WTC11 (cell line): Measurements from ENCODE around the gene AQP5.

Experiments
- CBFB ChIP-seq: sonication (generic); formaldehyde crosslinking; IDR thresholded peaks from 2 replicates; pipeline ENCODE4 v1.8.1; 2022; ENCODE audit warnings: mild to moderate bottlenecking, low read depth, missing genetic modification reagents
- CREM ChIP-seq: sonication (generic); formaldehyde crosslinking; IDR thresholded peaks from 2 replicates; pipeline ENCODE4 v1.8.1; 2022; ENCODE audit warnings: mild to moderate bottlenecking, missing genetic modification reagents, moderate library complexity
- JUN ChIP-seq: sonication (generic); formaldehyde crosslinking; IDR thresholded peaks from 2 replicates; pipeline ENCODE4 v1.8.0; 2023; ENCODE audit warnings: mild to moderate bottlenecking, missing genetic modification reagents
- RELA ChIP-seq: sonication (generic); formaldehyde crosslinking; IDR thresholded peaks from 2 replicates; pipeline ENCODE4 v1.8.1; 2022; ENCODE audit warnings: missing genetic modification reagents, mild to moderate bottlenecking, borderline replicate concordance
- SP1 ChIP-seq: sonication (generic); formaldehyde crosslinking; conservative IDR thresholded peaks from 2 replicates; pipeline ENCODE4 v1.8.1; 2022; ENCODE audit warnings: missing genetic modification reagents
- TP53 ChIP-seq: sonication (generic); formaldehyde crosslinking; IDR thresholded peaks from 2 replicates; pipeline ENCODE4 v1.8.1; 2023; ENCODE audit warnings: mild to moderate bottlenecking, missing genetic modification reagents
- ZNF263 ChIP-seq: sonication (generic); formaldehyde crosslinking; IDR thresholded peaks from 2 replicates; pipeline ENCODE4 v1.8.1; 2022; ENCODE audit warnings: low read depth, mild to moderate bottlenecking, moderate library complexity, missing genetic modification reagents
- TF ChIP-seq, protein P1 (sequence below): fragments of 200-600 bp; IDR thresholded peaks from 2 replicates; pipeline ENCODE4 v1.8.0; 2022; ENCODE audit warnings: antibody characterized with exemption
- TF ChIP-seq, protein P2 (sequence below): sonication (generic); formaldehyde crosslinking; IDR thresholded peaks from 2 replicates; pipeline ENCODE4 v1.8.0; 2022; ENCODE audit warnings: mild to moderate bottlenecking, missing genetic modification reagents
- TF ChIP-seq, protein P3 (sequence below): sonication (generic); formaldehyde crosslinking; IDR thresholded peaks from 2 replicates; pipeline ENCODE4 v1.8.1; 2023; ENCODE audit warnings: mild to moderate bottlenecking, moderate library complexity, missing genetic modification reagents
- TF ChIP-seq, protein P4 (sequence below): sonication (generic); formaldehyde crosslinking; IDR thresholded peaks from 2 replicates; pipeline ENCODE4 v1.8.1; 2022; ENCODE audit warnings: low read depth, mild to moderate bottlenecking, moderate library complexity, missing genetic modification reagents, borderline replicate concordance

DNA sequence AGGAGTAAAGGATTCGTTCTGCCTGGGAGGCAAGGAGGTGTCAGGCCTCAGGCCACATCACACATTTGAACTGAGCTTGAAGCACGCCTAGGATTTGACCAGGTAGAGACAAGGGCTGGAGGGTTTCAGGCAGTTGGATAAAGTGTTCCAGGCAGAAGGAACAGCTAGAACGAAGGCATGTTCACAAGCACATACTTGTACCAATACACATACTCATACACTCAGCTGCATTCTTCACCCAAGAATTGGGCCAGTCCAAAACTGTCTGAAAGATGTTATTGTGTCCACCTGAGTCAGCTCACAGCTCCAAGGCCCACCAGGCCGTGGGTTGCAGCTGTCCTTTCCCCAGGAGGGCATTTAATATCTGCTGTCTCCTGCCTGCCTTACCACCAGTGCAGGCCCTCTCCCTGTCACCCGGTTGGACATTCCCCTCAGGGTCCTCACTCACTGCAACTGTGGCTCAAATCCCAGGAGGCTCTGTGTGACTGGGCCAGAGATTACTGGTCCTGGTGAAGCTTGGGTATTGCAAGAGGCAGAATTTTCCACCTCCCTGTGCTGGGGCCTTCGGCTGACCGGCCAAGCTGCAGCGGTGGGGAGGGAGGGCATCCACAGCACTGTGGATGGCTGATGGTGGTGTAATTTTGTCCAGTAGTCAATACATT, 23.9 kb upstream of the AQP5 start:
- TF ChIP-seq, protein P1, sequence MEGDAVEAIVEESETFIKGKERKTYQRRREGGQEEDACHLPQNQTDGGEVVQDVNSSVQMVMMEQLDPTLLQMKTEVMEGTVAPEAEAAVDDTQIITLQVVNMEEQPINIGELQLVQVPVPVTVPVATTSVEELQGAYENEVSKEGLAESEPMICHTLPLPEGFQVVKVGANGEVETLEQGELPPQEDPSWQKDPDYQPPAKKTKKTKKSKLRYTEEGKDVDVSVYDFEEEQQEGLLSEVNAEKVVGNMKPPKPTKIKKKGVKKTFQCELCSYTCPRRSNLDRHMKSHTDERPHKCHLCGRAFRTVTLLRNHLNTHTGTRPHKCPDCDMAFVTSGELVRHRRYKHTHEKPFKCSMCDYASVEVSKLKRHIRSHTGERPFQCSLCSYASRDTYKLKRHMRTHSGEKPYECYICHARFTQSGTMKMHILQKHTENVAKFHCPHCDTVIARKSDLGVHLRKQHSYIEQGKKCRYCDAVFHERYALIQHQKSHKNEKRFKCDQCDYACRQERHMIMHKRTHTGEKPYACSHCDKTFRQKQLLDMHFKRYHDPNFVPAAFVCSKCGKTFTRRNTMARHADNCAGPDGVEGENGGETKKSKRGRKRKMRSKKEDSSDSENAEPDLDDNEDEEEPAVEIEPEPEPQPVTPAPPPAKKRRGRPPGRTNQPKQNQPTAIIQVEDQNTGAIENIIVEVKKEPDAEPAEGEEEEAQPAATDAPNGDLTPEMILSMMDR, result no peak
- no peak for TF ChIP-seq SP1 (CRISPR knock-in tag)
- TF ChIP-seq TP53 (CRISPR knock-in tag), result no peak
- TF ChIP-seq CREM, result no peak
- no peak for TF ChIP-seq CBFB (CRISPR knock-in tag)
- TF ChIP-seq, protein P2, sequence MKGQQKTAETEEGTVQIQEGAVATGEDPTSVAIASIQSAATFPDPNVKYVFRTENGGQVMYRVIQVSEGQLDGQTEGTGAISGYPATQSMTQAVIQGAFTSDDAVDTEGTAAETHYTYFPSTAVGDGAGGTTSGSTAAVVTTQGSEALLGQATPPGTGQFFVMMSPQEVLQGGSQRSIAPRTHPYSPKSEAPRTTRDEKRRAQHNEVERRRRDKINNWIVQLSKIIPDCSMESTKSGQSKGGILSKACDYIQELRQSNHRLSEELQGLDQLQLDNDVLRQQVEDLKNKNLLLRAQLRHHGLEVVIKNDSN (CRISPR knock-in tag), result no peak
- no peak for TF ChIP-seq ZNF263 (CRISPR knock-in tag)
- TF ChIP-seq RELA (CRISPR knock-in tag), result no peak
- TF ChIP-seq, protein P3, sequence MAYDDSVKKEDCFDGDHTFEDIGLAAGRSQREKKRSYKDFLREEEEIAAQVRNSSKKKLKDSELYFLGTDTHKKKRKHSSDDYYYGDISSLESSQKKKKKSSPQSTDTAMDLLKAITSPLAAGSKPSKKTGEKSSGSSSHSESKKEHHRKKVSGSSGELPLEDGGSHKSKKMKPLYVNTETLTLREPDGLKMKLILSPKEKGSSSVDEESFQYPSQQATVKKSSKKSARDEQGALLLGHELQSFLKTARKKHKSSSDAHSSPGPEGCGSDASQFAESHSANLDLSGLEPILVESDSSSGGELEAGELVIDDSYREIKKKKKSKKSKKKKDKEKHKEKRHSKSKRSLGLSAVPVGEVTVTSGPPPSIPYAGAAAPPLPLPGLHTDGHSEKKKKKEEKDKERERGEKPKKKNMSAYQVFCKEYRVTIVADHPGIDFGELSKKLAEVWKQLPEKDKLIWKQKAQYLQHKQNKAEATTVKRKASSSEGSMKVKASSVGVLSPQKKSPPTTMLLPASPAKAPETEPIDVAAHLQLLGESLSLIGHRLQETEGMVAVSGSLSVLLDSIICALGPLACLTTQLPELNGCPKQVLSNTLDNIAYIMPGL (CRISPR knock-in tag), result no peak
- TF ChIP-seq JUN, result no peak
- TF ChIP-seq, protein P4, sequence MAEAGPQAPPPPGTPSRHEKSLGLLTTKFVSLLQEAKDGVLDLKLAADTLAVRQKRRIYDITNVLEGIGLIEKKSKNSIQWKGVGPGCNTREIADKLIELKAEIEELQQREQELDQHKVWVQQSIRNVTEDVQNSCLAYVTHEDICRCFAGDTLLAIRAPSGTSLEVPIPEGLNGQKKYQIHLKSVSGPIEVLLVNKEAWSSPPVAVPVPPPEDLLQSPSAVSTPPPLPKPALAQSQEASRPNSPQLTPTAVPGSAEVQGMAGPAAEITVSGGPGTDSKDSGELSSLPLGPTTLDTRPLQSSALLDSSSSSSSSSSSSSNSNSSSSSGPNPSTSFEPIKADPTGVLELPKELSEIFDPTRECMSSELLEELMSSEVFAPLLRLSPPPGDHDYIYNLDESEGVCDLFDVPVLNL (CRISPR knock-in tag), result no peak
